Measurements from ENCODE around the gene SETX.

Gene SETX

DNA sequence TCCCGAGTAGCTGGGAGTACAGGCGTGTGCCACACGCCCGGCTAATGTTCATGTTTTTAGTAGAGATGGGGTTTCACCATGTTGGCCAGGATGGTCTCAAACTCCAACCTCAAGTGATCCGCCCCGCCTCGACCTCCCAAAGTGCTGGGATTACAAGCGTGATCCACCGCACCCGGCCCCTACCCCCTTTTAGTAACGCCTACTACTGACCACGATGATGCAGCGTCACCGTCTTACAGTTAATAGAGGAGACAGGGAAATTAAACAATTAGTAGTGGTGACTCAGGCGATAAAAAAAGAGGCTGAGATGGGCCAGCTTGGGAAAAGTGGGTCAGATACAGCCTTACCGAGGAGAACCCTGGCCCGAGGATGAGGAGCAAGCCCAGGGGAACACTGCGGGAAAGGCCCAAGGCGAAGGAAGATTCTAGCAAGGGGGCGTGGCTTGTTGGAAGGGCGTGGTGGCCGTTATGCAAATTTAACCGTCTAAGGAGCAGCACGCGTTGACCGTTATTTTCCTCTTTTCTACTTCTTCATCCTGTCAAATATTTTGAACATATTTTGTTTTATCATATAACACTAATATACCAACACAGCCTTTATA lies 1.6 kb upstream of the SETX start:
- DNase-seq, result no peak

DNA sequence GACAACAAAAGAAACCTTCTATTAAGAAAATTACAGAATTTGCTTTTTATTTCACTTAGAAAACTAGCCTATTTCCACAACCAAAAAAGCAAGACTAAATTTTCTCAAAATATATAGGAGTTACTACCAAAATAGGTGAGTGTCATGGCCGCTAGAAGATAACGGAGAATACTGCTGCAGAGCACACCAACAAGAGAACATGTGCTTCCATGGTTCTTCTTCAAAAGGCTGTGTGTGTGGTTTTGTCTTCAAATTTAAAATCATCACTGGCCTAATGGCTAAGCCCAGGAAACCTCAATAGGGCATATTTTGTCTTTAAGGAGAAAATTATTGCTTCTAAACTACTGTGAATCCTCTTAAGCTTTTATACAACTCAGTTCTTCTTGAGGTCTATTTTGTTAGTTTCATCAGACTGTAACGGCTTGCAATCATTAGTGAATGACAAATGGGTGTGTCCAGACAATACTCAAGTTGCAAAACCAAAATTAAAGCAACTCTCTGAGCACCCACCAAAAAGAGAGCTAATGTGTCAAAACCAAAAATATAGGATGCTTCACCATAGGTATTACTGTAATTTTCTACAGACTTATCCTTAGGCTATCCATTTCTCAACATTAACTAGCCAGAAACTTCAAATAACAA lies 3.3 kb downstream of the SETX start:
- no peak for DNase-seq

DNA sequence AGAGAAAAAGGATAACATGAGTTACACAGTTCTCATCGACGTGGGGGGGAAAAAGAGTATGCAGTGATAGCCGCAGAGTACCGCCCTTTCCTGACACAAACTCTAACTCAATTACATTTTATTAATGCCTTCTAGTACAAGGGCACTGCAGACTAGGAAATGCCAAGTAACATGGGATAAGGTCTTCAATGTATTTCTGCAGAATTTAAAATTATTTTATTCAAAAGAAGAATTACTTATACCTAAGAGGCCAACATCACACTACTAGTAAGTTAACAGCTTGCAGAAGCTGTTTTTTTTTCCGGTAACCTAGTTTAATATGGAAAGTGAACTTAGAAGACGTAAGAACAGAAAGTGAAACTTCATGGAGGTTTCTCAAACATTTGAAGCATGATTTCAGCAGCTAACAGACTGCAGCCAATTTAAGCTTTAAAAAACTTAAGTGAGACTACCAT lies 3.9 kb downstream of the SETX start:
- DNase-seq, result no peak

DNA sequence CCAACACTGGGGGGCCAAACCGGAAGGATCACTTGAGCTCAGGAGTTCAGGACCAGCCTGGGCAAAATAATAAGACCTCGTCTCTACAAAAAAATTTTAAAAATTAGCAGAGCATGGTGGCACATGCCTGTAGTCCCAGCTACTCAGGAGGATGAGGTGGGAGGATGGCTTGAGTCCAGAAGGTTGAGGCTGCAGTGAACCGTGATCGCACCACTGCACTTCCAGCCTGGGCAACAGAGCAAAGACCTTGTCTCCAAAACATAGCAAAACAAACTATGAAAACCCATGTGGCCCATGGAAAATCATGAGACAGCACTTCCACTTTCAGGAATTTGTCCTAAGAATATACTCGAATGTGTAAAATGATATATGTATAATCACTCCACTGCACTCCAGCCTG lies 6.1 kb downstream of the SETX start:
- no peak for DNase-seq

DNA sequence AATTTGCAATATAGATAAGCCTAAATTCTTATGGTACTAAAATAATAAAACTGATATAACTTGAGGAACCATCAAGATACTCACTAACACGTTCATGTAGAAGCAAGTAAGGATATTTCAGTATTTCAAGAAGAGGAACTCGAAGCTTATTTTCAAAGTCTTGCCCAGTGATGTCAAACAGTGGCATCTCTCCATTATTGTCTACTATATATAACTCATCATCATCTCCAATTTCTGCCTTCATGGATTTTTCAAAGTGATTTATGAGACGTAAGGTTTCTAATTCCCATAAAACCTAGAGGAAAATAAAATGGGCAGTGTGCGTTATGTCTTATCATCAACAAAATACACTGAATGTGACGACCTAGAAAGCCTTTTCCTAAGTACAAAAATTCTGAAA lies 8.6 kb downstream of the SETX start:
- no peak for DNase-seq

DNA sequence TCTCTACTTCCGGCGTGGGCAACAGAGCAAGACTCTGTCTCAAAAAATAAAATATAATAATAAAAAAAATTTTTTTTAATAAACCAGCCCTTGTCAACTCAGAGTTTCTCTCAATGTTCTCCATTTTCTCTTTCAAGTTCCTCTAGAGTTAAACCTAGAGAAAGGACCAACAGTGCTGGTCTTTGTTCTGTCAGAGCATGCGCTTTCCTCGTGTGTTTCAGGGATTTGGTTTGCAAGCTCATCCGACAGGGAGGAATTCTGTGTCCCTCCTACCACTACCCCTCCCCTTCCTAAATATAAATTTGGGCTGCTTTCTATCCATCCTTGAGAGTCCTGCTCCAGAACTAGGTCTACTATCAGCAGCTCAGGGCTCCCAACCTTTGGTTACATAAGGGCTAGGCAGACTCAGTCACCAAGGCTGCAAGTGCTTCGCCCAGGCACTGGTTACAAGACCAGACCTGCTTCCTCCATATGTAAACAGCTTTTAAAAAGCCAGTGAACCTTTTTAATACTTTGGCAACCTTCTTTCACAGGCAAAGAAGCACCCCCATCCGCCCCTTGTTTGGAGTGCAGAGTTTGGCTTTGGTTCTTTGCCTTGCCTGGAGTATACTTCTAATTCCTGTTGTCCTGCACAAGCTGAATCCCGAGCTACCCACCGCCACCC lies 13.5 kb downstream of the SETX start:
- DNase-seq, result no peak

DNA sequence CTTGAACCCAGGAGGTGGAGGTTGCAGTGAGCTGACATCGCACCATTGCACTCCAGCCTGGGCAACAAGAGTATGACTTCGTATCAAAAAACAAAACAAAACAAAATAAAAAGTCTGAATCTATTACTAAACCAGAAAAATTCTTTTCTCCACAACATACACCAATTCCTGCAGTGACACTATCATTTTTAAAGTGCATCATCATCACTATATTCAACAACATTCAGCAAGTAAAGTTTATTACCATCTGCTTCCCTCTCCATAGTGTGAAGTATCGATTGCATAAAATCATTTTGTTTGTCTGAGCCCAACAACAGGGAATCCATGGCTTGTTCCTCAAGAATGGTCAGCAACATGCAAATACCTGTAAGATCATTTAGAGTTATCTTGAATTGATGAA lies 20.4 kb downstream of the SETX start:
- DNase-seq, result no peak

DNA sequence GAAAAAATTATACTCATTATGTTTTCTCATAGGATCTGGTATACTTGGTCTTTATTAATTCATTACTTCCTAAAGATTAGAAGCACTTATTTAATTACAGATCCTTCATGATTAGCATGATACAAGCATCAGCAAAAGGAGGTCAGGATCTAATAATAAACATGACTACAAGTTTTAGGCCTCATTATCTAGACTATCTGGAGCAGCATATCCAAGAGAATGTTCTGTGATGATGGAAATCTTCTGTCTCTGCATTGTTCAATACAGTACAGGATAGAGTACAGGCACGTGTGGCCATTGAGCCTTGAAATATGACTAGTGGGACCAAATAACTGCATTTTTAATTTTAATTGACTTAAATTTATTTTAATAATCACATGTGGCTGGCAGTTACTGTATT lies 21.2 kb downstream of the SETX start:
- DNase-seq, result no peak

DNA sequence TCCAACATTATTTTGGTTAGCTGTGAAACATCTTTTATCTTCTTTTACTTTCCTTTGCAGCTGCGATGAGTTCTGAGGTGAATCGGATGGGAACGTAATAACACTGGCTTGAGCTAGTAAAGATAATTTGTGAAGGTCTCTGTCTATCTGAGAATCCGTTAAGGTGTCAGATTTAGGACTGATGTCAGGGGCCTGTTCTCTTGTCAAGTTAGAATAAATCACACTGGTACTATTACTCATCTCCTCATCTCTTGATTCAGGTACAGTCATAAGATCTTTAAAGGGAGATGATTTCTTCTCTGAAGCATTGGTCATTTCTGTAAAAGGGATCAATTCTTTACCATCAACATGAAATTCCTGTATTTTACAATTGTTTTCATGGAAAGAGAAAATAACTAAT lies 26.2 kb downstream of the SETX start:
- no peak for DNase-seq

DNA sequence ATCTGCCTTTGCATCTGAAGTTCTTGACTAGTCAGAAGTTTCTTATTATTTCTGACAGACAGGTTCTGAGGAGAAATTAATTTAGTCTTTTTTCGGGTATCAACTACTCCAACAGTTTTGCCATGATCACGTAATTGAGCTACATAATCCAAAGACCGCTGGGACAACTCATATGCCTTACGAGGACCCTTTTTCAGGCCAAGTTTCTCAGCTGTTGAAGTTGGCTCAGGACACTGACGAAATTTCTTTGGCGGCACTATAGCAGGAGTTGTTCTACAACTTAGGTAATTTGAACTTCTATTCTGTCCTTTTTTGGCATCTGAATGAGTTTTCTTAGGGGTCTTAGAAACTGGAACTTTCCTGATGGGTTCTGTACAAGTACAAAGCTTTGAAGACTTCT lies 27.2 kb downstream of the SETX start:
- DNase-seq, result no peak

DNA sequence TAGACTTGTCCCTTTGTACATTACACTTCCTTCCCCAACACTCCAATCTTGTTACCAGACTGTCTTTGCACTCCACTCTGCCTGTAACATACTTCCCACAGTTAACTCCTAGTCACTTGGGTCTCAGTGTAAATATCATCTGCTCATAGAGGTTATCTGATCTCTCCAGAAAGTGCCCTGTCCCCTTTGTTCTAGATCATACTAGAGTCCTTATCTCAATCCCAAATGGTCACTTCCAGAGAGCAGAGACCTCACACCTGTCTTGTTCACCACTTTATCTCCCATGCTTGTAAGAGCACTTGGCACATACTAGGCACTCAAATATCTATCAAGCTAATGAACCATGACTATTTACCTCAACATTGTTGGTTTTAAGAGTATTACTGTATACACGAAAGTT lies 30.4 kb downstream of the SETX start:
- no peak for DNase-seq

DNA sequence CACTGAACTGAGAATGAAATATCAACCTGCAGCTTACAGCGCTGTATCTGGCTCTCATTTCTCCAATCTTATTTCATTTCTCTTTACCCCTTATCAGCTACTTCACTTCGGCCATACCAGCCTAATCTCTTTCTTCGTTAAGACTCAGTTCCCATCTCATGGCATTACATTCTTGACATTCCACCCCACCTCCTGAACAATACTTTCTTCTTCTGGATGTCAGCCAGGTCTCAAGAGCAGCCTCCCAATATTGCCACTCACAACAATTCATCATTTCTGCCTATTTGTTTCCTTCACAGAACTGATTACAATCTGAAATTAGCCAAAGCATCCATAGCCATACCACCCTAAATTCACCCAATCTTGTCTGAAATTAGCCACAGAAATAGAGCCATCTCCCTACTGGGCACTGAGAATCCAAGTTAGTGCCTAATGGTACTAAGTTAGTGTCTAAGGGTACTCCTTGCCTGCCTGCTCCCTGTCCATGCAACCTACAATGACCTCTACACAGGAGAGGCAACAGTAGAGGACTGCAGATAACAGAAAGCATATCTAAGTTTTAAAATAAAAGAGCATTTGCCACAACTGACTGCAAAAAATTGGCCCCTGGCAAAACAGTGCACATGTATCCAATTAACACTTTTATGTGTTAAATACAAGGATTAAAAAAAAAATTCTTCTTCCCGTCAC lies 35.2 kb downstream of the SETX start:
- DNase-seq, result no peak

DNA sequence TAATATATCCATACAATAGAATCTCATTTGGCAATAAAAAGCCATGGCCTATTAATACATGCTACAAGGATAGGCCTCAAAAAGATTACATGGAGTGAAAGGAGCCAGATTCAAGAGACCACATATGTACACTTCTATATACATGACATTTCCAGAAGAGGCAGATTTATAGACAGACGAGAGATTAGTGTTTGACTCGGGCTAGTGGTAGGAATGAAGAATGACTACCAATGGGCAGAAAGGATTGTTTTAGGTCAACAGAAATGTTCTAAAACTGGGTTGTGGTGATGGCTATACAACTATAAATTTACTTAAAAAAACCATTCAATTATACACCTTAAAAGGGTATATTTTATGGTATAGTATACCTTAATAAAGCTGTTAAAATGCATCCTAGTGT lies 41.9 kb downstream of the SETX start:
- no peak for DNase-seq

DNA sequence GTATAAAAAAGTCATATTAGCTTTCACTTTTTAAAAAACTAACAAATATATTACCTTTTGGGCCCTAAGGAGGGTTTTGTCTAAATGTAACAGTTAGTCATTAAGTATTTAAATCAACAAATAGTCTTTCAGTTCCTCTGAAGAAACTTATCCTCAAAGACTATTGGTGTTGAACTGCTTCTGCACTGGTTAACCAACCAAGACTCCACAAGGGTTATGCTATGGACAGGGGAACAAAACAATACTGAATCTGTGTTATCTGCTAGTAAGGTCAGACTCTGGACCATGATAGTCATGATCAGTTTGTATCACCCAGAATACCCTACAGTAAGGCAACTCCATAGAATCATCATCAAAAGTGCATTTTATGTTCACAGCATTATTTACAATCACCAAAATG lies 42.4 kb downstream of the SETX start:
- DNase-seq, result no peak

DNA sequence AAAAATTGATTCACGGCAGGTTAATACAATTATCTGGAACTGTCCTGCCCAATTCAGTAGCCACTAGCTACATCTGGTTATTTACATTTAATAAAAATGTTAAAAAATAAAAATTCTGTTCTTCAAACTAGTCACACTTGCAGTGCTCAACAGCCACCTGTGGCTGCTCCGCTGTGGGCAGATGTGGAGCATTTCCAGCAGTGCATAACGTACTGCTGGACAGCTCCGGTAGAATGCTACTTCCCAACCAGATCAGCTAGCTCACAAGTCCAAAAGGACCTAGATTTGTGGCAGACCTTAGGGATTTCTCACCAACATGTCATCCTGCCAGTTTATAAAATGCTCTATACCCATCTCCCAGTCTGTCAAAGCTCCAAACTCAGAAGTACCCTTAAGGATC lies 42.8 kb downstream of the SETX start:
- DNase-seq, result no peak

DNA sequence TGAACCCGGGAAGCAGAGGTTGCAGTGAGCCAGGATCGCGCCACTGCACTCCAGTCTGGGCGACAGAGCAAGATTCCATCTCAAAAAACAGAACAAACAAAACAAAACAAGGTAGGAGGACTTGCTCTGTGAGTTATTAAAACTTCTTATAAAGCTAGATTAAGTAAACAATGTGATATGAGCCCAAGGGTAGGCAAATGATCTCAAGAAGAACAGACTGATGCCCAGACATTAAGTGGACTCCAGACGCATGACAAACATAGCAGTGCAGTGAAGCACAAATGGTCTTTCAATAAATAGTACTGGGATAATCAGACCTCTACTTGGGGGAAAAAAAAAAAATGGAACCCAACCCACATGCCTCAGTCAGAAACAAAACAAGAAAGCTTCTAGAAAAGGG lies 45.7 kb downstream of the SETX start:
- no peak for DNase-seq

DNA sequence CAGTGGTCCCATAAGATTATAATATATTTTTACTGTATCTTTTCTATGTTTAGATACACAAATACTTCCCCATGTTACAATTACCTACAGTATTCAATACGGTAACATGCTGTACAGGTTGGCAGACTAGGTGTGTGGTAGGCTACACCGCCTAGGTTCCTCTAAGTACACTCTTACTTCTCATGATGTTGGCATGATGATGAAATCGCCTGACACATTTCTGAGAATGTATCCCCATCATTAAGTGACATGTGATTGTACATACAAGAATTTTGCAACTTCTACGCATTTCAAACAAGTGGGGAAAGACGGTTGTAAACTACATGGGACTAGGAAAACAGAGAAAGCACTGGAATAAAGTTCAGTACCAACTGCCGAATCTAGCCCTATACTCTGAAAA lies 53.3 kb downstream of the SETX start:
- DNase-seq, result no peak

DNA sequence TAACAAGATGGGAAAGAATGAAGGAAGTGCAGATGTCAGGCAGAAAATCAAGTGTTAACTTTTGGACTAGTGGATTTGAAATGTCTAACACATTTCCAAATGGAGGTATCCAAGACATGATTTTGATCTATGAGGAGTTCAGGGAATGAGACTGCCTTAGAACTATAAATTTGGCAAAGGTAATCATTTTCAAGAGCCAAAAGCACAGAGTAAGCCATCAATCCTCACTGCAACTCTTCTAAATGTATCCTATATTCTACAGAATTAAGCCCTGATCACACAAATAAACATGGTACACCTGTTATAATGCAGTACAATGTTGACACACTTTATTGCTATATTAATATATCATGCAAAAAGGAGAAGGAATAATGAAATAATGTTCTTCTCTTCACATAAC lies 55.6 kb downstream of the SETX start:
- no peak for DNase-seq

DNA sequence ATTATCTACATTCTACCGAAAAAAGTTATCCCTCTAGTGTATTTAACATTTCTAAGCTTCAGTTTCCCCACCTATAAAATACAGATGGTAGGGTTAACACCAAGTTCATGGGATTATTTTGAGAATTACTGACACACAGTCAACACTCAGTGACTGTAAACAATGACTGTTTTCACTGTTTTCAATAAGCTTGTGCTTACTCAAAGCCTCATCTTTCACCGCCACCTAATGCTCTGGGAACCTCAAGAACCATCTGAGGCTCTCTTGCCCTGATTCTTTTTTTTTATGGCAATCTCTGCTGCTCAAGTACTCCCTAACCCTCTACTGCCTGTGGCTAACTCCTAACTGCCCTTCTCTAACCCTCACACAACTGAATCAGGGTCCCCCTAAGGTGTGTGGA lies 59.6 kb downstream of the SETX start:
- no peak for DNase-seq

DNA sequence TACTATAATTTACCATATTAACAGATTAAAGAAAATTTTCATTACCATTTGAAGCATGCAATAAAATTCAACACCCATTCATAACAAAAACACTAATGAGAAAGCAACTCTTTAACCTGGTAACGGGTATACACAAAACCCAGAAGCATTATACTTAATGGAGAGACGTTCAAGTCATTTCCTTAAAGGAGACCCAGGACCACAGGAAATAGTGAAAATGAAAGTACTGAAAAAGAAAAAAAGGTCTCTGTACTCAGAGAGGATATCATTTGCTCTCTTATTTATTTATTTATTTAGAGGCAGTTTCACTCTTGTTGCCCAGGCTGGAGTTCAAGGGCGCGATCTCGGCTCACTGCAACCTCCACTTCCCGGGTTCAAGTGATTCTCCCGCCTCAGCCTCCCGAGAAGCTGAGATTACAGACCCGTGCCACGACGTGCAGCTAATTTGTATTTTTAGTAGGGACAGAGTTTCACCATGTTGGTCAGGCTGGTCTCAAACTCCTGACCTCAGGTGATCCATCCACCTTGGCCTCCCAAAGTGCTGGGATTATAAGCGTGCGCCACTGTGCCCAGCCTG lies 61.6 kb downstream of the SETX start:
- no peak for DNase-seq

DNA sequence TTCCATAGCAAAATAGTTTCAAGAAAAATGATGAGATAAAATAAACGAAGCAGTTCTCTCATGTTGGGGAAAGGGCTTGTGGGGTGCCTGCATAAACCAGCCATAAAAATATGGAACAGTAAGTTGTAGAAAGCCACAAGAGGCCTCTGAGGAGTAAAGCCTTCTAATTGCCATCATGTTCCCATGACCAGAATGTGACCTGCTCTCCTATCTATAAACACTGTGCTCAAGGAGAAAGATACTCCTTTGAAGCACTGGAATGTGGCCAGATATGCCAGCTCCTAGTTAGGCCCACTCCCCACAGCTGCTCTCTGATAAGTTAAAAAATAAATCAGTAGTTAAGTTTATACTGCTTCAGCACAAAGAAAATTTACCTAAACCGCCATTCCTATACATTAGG lies 65.8 kb downstream of the SETX start:
- DNase-seq, result no peak

DNA sequence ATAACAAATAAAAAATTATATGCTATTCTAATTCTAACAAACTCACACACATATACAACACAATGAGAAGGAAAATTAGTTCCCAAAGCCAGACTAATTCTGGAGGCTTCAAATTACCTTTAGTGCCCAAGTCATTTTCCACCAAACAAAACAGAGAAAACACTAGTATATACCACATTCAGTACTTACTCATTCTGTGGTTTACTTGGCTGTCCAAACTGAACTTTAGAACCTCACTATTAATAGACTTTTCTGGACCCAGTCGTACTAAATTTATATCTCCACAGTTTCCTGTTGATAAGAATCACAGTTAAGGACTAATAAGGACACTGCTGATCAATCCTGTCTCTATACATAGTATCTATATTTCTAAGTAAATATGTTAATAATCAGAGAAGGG lies 66.4 kb downstream of the SETX start:
- DNase-seq, result no peak

DNA sequence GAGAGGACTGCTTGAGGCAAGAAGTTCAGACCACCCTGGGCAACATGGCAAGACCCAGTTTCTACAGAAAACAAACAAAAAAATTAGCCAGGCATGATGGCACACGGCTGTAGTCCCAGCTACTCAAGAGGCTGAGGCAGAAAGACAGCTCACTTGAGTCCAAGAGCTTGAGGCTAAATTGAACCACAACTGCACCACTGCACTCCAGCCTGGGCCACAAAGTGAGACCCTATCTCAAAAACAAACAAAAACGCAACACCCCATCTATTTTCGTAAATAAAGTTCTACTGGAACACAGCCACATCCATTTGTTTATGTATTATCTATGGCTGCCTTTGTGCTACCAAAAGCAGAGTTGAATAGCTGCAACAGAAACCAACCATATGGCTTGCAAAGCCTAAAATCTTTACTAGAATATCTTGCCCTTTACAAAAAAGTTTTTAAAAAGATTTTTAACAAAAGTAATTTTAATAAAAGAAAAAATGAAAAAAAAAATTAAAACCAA lies 67.5 kb downstream of the SETX start:
- DNase-seq, result no peak

DNA sequence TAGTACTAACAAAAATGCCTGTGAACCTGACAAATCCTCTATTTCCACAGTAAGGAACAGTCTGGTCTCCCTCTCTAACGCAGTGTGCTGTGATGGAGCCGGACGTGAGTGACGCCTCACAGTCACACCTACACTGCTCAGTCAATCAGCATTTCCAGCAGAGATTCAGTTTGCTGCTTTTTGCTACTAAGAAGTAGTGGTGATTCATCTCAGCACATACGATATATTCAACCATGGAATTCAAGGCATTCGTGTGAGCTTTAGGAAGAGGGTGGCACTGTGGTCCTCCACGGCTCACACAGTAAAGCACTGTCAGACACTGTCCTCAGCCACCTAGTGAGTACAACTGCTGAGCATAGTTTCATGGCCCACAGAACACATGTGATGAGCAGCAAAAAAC lies 70.9 kb downstream of the SETX start:
- no peak for DNase-seq

Data from NCI-H187 (cell line).